Esophagus squamous epithelium (tissue), 4 donors: ENCODE results near the gene ERICH4.

ENCODE experiments used
- POLR2A ChIP-seq, 4 donors: fragments of 450-650 bp; IDR thresholded peaks; one replicate each; pipeline ENCODE4 v1.6.1; 2017; ENCODE audit warnings: antibody characterized with exemption in 4 of 4, mild to moderate bottlenecking in 4 of 4, moderate library complexity in 3 of 4
- TF ChIP-seq, protein P1 (sequence below), 6 experiments: fragments of 450-650 bp in 4 of 6; fragments of 200-600 bp in 2 of 6; sonication (generic) in 2 of 6; IDR thresholded peaks; one replicate each; pipeline ENCODE4 v1.5.1; 2016 to 2019; ENCODE audit warnings: antibody characterized with exemption in 6 of 6, mild to moderate bottlenecking in 4 of 6, moderate library complexity in 4 of 6

GRCh38 chr19:41411100-41411967 lies 31.6 kb upstream of the ERICH4 start:
- TF ChIP-seq POLR2A (IDR thresholded peaks at IDR 0.05) = no peak
- TF ChIP-seq, protein P1, sequence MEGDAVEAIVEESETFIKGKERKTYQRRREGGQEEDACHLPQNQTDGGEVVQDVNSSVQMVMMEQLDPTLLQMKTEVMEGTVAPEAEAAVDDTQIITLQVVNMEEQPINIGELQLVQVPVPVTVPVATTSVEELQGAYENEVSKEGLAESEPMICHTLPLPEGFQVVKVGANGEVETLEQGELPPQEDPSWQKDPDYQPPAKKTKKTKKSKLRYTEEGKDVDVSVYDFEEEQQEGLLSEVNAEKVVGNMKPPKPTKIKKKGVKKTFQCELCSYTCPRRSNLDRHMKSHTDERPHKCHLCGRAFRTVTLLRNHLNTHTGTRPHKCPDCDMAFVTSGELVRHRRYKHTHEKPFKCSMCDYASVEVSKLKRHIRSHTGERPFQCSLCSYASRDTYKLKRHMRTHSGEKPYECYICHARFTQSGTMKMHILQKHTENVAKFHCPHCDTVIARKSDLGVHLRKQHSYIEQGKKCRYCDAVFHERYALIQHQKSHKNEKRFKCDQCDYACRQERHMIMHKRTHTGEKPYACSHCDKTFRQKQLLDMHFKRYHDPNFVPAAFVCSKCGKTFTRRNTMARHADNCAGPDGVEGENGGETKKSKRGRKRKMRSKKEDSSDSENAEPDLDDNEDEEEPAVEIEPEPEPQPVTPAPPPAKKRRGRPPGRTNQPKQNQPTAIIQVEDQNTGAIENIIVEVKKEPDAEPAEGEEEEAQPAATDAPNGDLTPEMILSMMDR (IDR thresholded peaks at IDR 0.05) = no peak
